GM18907 (cell line): Measurements from ENCODE around the gene DERL3.

ENCODE experiments used
- ATAC-seq: cut with Tn5 transposase; IDR thresholded peaks from one replicate; pipeline ENCODE4 v1.9.1; 2021; ENCODE audit warnings: mild to moderate bottlenecking, moderate library complexity; ENCODE audit not compliant: unreplicated experiment

DERL3 gene

DNA sequence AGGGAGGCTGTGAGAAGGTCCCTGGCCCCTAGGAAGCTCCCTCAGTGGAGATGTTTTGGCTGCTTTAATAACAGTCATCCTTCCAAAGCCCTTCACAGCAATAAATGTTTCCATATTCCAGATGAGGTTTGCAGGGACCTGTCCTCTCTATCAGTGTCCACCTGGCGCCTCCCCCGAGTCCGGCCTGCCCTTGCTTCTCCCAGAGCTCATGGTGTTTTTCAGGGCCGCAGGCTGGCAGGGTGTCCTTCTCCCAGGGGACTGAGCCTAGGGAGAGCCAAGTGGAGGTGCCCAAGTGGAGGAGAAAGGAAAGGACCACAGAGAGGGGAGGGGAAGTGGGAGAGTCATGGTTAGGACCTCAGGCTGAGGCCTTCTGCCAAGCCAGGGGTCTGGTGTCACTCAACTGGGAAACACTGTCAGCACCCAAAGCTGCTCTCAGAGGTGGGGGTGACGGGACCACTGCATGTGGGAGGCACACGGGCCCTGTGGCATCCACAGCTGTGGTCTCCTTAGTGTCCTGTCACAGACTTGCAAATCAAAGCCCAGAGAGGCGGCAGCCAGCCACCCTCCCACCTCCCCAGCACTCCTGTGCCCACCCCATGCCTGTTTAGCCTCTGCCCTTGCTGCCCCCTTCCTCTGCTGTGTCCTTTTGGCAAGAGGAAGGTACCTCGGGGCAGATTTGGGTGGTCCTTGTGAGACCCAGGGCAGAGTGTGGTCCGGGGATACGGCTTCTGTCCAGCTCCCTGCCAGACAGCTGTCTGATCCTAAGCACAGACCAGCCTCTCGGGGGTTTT, 6.4 kb downstream of the DERL3 start:
- ATAC-seq: no peak

DNA sequence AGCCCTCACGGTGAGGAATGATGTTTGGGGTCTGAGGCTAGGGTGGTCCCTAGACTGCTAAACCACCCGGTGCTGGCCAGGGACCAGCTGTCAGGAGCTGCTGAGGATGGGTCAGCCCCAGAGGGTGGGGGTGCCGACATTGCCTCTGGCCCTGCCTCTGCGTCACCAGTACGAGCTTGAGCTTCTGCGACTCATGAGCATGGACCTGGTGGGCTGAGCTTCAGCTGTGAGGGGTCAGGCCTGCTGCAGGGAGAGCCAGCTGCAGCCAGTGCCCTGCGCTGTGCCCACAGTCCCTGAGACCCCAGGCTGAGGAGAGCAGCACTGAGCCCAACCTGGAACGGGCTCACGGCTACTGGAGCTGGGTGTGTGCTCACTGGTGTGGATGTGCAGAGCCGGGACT, 7.0 kb downstream of the DERL3 start:
- no peak for ATAC-seq

DNA sequence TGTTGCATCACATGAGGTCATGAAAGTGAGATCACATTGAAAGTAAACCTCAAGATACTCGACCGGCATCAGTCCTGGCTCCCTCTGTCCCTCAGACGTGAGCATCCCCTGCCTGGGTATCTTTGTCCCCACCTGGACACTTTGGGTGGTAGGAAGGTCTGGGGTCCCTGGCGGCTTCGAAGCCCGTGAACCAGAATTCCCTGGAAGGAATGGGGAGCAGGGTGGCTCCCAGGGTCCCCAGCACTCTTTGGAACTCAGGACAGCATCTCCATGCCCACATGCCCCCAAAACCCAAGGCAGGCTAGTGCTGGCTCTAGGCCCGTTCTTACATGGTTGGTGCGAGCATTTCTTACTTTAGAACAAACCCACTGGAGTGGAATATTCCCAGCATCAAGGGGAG, 7.5 kb downstream of the DERL3 start:
- no peak for ATAC-seq

DNA sequence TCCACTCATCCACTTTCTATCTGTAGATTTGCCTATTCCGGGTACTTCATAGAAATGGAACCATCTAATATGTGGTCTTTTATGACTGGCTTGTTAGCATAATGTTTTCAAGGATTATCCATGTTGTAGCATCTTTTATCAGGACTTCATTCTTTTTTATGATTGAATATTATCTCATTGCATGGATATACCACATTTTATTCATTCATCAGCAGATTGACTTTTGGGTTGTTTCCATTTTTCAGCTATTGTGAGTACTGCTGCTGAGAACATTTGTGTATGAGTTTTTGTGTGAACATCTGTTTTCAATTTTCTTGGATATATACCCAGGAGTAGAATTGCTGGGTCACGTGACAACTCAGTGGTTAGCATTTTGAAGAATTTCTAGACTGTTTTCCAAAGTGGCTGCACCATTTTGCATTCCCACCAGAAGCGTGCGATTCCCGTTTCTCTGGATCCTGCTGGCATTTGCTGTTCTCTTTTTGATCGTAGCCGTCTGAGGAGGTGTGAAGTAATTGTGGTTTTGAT, 8.9 kb downstream of the DERL3 start:
- no peak for ATAC-seq

DNA sequence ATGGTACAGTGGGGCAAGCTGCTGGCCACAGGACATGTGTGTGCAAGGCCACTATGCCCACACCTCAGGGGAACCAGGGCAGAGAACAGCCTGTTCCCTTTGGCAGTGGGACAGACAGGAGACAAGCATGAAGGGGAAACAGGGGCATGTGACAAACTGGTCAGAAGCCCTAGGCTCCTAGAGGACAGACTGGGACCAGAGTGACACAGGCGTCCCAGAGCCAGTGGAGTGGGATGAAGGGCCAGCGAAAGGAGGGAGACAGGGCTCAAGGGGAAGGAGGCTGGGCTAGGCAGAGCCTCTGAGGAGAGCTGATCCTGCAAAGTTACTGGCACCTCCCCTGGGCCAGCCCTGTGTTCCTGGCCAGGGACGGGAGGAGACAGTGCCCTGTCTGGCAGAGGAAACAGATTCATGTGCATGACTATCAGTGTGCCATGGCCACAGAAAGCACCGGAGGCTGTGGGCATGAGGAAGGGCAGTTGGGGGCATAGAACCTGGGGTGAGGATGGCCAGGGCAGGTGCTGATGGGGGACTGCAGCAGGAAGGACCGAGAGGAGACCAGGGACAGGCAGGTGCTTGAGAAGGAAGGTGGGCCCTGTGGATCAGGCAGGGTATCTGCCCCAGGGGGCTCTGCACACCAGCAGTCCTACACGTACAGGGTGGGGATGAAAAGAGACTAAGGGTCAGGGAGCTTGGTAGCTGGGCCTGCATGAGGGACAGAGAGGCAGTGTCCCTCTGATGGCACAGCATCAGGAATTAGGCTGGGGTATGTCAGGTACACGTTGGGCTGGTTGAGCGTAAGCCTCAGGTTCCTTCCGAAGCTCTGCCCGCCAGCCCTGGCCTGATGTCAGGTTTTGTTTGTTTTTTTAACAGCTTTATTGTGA, 9.8 kb downstream of the DERL3 start:
- ATAC-seq: no peak

DNA sequence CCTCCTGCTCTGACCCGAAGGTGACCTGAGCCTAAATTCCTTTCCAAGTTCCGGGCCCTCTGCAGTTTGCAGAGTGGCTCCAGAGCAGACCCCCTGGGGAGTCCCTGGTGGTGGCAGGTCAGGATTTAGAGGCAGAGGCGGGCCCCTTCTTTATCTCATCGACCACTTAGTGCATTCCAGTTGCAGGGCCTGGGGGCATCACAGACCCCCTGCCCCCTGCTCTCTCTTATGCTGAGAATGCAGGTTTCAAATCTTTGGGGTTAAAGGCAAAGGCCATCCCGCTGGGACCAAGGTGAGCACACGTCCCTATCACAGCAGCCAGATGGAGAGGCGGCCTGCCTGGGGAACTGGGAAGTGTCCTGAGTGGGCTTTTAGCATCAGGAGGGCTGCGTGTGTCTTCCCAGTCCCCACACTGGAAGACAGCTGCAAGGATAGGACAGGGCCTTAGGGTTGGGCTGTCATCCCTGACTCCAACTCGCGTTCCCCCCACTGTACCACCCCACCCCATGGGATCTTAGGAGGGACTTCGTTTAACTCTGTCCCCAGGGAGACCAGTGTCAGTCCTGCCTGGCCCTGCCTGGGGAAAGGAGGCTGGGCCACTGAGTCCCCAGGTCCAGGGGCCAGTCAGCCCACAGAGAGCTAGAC, 11.3 kb downstream of the DERL3 start:
- no peak for ATAC-seq

DNA sequence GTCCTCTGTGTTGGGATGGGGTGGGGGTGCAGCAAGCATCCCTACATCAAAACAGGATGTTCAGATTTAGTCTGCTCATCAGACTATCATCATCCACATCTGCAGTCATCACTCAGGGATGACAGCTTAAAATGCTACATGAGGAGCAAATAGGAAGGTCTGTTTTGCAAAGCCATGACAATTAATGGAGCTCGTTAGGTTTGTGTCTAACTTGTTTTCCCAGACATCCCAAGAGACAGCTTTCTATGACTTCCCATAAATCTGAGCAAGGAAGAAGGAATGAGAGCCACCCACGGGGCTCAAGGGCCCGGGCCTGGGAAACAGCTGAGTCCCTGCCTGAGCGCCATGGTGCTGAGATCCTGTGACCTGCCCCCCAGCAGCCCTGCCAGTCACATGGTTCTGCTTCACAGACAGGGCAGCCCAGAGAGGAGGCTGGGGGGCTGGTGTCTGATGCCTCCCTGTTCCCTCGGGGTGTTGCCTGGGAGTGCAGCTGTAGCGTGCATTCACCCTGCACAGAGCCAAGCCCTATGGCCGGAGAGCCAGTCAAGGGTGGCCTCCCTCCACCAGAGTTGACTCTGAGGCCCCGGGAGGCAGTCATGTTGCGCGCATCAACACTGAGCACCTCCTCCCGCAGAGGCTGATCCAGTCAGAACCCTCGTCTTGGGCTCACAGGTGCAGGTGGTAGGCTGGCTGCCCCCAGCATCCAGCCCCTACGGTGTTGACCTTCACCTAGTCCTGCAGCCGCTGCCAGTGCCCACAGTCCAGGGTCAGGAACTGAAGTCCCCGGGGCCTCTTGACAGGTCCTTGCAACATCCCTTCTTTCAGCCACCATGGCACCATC, 12.1 kb downstream of the DERL3 start:
- ATAC-seq: no peak

DNA sequence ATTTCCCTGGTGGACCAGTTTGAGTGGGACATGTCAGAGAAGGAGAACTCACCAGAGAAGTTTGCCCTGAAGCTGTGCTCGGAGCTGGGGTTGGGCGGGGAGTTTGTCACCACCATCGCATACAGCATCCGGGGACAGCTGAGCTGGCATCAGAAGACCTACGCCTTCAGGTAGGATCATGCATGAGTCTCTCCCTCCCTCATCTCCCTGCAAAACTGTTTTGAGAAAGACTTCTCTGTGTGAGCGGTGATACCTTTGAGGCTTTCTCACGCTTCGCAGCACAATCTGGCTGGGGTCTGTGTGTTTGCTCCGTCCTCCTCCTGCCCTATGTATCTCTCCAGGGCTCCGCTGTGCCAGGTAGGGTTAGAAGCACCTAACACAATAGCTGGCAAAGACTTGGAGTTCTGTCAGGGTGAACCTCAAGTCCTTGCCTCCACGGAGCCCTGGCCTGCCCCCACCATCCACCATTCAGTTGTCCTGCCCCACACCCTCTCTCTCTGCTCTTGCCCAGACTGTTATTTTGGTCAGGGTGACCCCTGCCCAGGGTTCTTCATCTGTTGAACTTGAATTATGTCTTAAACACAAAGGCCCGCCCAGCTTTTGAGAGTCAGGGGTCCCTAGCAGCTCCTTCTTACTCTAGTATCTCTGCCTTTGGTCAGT, 13.4 kb downstream of the DERL3 start:
- ATAC-seq: no peak

DNA sequence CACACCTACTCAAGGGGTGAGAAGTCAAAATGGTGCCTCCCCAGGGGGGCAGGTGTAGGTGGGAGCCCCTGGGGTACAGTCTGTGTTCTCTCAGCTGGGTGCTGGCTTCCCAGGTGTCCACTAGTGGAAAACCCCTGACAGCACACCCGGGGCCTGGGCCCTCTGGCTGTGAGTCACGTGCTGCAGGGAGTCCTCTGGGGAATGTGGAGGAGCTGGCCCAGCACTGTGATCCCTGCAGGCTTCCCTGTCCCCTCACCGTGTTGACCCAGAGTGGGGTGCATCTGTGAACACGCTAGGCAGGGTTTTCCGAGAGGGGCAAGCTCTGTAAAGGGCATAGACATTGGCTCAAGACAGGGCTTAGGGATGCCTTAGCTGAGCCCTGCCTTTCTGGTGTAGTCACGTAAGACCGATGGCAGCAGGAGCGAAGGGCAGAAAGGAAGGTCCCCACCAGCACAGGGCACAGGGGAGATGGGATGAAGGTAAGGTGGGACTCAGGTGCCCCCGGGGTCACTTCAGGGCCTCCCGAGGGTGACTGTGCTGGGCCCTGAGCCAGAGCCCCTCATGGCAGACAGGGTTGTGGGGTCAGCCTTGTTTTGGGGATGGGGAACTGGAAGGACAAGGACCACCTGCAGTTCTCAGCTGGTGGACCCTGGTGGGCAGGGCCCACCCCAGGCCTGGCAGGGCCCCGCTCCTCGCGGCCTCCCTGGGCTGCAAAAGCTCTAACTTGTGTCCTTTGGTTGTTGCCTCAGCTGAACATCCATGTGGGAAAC, 14.1 kb downstream of the DERL3 start:
- ATAC-seq: no peak

DNA sequence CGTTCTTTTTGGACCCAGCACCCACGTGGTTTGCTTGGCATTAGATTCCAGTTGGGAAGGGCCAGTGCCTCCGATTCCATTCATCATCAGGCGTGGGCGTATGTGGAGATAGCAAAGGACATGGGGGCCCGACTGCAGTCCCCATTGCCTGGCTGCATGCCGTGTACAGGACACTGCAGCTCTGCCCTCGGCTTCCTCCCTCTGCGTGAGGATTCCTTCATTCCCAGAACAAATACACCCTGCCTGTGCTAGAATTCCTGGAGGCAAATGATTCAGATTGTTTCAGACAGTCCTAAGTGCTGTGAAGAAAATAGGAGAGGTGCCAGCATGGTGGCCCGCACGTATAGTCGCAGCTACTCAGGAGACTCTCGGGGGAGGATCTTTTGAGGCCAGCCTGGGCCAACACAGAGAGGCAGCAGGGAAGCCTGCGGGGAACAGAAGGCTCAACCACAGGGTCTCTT, 15.4 kb downstream of the DERL3 start:
- no peak for ATAC-seq

DNA sequence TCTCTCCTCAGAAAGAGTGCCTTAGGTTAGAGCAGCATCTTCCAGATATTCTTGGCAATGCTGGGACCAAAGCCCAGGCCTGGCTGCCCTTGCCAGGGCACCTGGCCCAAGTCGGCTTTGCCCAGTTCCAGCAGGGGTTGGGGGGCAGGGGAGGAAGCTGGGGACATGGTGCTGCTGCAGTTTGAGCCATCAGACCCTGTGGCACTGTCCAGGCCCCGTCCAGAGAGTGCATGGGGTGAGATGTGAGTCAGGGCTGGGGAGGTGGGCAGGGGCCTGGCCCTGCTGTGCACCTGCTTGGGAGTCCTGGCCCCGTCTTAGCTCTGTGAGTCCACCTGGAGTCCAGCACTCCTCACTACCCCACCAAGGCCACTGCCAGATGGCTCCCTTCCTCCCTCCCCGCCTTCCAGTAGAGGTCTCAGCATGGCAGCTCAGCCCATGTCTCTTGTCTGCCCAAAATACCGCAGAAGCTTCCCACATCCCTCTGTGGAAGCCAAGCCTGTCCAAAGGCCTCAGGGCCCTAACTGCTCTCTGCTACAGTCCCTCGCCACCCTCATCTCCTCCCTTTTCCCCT, 16.6 kb downstream of the DERL3 start:
- no peak for ATAC-seq

DNA sequence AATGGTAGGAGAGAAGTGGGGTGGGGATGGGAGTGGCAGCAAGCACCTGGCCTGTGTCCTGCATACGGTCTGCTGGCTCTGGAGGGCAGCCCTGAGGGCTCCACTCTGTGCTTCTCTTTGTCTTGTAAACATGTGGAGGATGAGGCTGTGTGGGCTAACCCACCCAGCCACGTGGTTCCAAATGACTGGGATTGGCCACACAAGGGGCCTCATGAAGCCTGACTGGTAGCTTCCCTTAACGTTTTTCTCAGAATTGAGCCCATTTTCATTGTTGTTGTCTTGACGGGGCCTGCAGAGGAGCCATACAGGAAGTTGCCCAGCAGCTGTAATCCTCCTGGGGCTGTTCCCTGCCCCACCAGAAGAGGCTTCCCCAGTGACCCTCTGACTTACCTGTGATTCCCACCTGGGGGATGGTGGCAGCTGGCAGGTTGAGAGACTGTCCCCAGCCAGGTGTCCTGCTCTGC, 18.0 kb downstream of the DERL3 start:
- ATAC-seq: no peak

DNA sequence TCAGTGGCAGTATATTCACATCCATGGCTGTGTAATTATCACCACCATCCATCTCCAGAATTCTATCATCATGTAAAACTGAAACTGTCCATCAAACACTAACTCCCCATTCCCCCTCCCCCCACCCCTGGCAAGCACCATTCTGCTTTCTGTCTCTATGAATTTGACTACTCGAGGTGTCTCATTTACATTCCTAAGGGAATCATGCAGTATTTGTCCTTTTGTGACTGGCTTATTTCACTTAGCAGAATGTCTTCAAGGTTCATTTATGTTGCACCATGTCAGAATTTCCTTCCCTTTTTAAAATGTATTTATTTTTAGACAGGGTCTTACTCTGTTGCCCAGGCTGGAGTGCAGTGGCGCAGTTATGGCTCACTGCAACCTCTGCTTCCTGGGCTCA, 20.3 kb downstream of the DERL3 start:
- no peak for ATAC-seq

DNA sequence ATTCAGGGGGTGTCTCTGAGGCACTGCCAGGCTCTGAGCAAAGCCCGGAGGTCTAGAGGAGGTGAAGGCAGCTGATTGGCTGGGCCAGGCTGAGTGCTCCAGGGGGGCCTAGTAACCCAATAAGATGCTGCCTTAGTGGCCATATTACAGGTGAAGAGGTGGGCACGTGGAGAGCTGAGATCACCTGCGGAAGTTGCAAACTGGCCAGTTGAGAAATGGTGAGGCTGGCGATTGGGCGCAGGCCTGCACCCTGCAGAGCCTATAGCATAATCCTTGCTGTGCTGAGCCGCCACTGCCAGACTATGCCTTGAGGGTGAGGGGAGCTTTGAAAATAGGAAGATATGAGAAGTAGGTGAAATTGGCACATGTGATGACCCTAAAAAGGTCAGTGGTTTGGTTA, 21.7 kb downstream of the DERL3 start:
- no peak for ATAC-seq

DNA sequence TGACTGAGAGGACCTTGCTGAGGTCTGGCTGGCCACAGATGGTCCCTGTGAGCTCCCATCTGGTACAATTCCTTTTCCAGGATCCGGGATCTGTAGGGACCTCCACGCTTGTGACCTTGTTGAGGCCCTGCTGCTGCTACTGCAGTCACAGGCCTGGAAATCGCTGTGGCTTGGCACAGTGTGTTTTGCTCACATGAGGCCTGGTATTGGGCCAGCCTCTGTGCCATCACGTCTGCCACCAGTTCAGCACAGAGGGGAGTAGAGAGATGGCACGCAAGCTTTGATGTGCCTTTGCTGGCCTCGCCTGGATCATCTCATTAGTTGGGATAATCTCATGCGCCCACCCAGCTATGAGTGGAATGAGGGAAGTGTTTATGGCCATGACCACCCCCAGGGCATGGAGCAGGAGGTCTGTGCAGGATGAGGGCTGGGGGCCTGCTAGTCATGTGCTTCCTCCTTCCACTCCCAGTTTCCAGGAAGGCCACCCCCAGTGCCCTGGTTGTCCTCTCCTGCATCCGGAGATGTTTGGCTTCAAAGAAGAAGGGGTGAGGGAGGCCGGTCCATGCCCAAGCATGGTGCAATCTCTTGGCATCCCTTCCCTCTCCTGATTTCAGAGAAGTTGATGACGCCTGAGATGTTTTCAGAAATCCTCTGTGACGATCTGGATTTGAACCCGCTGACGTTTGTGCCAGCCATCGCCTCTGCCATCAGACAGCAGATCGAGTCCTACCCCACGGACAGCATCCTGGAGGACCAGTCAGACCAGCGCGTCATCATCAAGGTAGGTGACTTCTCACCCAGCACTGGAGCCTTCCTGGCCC, 22.4 kb downstream of the DERL3 start:
- ATAC-seq: no peak

DNA sequence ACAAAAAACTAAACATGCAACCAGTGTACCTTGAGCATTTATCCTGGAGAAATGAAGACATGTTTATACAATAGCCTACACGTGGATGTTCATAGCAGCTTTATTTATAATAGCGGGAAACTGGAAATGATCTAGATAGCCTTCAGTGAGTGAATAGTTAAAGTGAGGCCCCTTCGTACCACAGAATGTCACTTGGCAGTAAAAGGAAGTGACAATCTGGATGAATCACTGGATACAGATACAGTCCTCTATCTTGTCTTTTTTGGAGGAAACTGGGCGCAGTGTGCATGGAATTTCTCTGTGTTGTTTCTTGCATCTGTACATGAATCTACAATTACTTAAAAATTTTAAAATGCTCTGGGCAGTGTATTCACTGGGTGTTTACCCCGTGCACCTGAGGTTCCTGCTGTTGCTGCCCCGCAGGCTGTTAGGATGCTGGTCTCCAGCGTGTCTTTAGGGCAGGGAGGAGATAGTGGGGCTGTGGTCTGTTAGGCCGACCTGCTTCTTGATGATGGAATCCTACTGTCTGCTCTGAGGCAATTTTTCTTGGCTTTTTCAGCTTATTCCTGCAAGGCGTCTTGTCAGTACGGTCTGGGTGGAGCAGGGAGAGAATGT, 23.2 kb downstream of the DERL3 start:
- no peak for ATAC-seq

DNA sequence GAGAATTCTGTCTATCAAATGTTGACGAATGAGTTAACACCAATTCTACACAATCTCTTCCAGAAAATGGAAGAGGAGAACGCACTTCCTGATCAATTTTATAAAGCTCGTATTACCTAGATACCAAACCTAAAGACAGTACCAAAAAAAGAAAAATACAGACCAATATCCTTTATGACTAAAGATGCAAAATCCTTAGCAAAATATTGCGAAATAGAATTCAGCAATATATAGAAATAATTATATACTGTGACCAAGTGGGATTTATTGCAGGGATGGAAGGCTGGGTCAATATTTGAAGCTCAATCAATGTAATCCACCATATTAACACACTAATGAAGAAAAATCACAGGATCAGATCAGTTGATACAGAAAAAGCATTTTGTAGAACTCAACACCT, 26.4 kb downstream of the DERL3 start:
- ATAC-seq: no peak
